K562 (cell line): Measurements from ENCODE around the gene KIF23. TPM values are rescaled to one million over a fixed set of nuclear protein-coding genes. Genes with fewer than 3 reads are reported as not detected.

Experiments used
- CCNT2 ChIP-seq: IDR thresholded peaks from 2 replicates; pipeline ENCODE4 v1.6.1; 2011; ENCODE audit warnings: borderline replicate concordance, low read depth, mild to moderate bottlenecking, moderate library complexity, mixed read lengths, low read length; ENCODE audit not compliant: insufficient read length; ENCODE audit errors: extremely low read depth
- DIDO1 ChIP-seq: fragments of 450-650 bp; IDR thresholded peaks from 2 replicates; pipeline ENCODE4 v1.6.1; 2016; ENCODE audit warnings: low read depth, missing biosample characterization, missing genetic modification characterization
- EP300 ChIP-seq: IDR thresholded peaks from 2 replicates; pipeline ENCODE4 v1.6.1; 2012; ENCODE audit warnings: low read length, improper control_type of control experiment
- HNRNPH1 ChIP-seq: fragments of 200-400 bp; formaldehyde crosslinking; optimal IDR thresholded peaks from 2 replicates; pipeline ENCODE3; 2017; ENCODE audit warnings: low read depth, mild to moderate bottlenecking, low read length, moderate library complexity
- HNRNPK ChIP-seq: fragments of 200-400 bp; formaldehyde crosslinking; IDR thresholded peaks from one replicate; pipeline ENCODE4 v1.6.1; 2018; ENCODE audit warnings: mild to moderate bottlenecking, low read depth, low read length; ENCODE audit not compliant: poor library complexity, severe bottlenecking
- MAFK ChIP-seq: IDR thresholded peaks from 2 replicates; pipeline ENCODE4 v1.6.1; 2011; ENCODE audit warnings: low read length, improper control_type of control experiment
- MAX ChIP-seq: sonication (generic); formaldehyde crosslinking; IDR thresholded peaks from 2 replicates; pipeline ENCODE4 v1.9.0; 2022; ENCODE audit warnings: mild to moderate bottlenecking, missing genetic modification reagents
- MAZ ChIP-seq, 2 experiments: fragments of 450-650 bp in 1 of 2; sonication (generic) in 1 of 2; formaldehyde crosslinking; IDR thresholded peaks in 1 of 2; conservative IDR thresholded peaks in 1 of 2; 2 replicates each; pipeline versions ENCODE4 v1.4.0 to v1.5.0; 2020; ENCODE audit warnings: mild to moderate bottlenecking in 1 of 2, missing genetic modification reagents in 1 of 2
- MBD2 ChIP-seq: sonication (generic); IDR thresholded peaks from 2 replicates; pipeline ENCODE4 v1.6.1; 2016; ENCODE audit warnings: low read depth, borderline replicate concordance
- RAD51 ChIP-seq: fragments of 450-650 bp; IDR thresholded peaks from 2 replicates; pipeline ENCODE4 v1.7.1; 2016; ENCODE audit warnings: low read depth, mild to moderate bottlenecking, borderline replicate concordance
- SP1 ChIP-seq: sonication (generic); formaldehyde crosslinking; IDR thresholded peaks from 2 replicates; pipeline ENCODE4 v1.8.1; 2022; ENCODE audit warnings: mild to moderate bottlenecking, missing genetic modification reagents
- TARDBP ChIP-seq: fragments of 450-650 bp; IDR thresholded peaks from 2 replicates; pipeline ENCODE4 v1.6.1; 2016
- ZNF232 ChIP-seq: sonication (generic); formaldehyde crosslinking; IDR thresholded peaks from 2 replicates; pipeline ENCODE4 v1.8.0; 2022; ENCODE audit warnings: mild to moderate bottlenecking, missing genetic modification reagents
- ZNF239 ChIP-seq: fragments of 250-450 bp; sonication (Bioruptor Pico); IDR thresholded peaks from 2 replicates; pipeline ENCODE4 v1.4.0; 2020; ENCODE audit warnings: mild to moderate bottlenecking
- ZNF354B ChIP-seq: fragments of 250-450 bp; sonication (Bioruptor Pico); IDR thresholded peaks from 2 replicates; pipeline ENCODE4 v1.4.0; 2020
- polyA plus RNA-seq, 8 experiments: library from polyadenylated mRNA; depleted of rRNA in 4 of 8; stranded (reverse) in 5 of 8; unstranded in 3 of 8; fragments of >200 nt; fragmentation: Nextera tagmentation in 2 of 8; fragmentation: Illumina TruSeq in 1 of 8; extraction: Ambion mirVana in 2 of 8; extraction: Trizol in 1 of 8; gene quantifications; 2 replicates each; pipeline versions ENCODE4 v1.2.1 to v1.2.3, GENCODE V29; 2011 to 2014; ENCODE audit warnings: inconsistent platforms in 1 of 8, missing spikeins in 1 of 8
- total RNA-seq, 7 experiments: library from RNA; depleted of rRNA in 6 of 7; stranded (reverse); fragments of >200 nt in 6 of 7; fragmentation: Illumina TruSeq in 2 of 7; extraction: Trizol in 2 of 7; gene quantifications; 2 replicates each; pipeline versions ENCODE4 v1.2.1 to v1.2.3, GENCODE V29; 2011 to 2021; ENCODE audit warnings: low replicate concordance in 1 of 7
- TF ChIP-seq, protein P1 (sequence below): fragments of 250-450 bp; sonication (Bioruptor Pico); IDR thresholded peaks from 2 replicates; pipeline ENCODE4 v1.5.1; 2021; ENCODE audit warnings: mild to moderate bottlenecking
- TF ChIP-seq, protein P2 (sequence below): fragments of 250-450 bp; sonication (Bioruptor Pico); IDR thresholded peaks from 2 replicates; pipeline ENCODE4 v1.8.0; 2021; ENCODE audit warnings: borderline replicate concordance, mild to moderate bottlenecking, moderate library complexity; ENCODE audit not compliant: poor library complexity, severe bottlenecking
- TF ChIP-seq, protein P3 (sequence below): sonication (generic); formaldehyde crosslinking; IDR thresholded peaks from 2 replicates; pipeline ENCODE4 v1.8.0; 2022; ENCODE audit warnings: missing genetic modification reagents, mild to moderate bottlenecking, borderline replicate concordance
- TF ChIP-seq, protein P4 (sequence below): fragments of 450-650 bp; formaldehyde crosslinking; IDR thresholded peaks from 2 replicates; pipeline ENCODE4 v1.4.0; 2020; ENCODE audit warnings: mild to moderate bottlenecking, mixed read lengths
- TF ChIP-seq, protein P5 (sequence below): fragments of 450-650 bp; formaldehyde crosslinking; IDR thresholded peaks from 2 replicates; pipeline ENCODE4 v1.4.0; 2022; ENCODE audit warnings: mild to moderate bottlenecking, moderate library complexity

Gene KIF23
- total and polyA plus RNA-seq, 9 of the 15 experiments (the other 6 are each of a cell fraction or from before 2014, with no cell fraction given): 29.4 to 58.2 (median 41.9) TPM

DNA sequence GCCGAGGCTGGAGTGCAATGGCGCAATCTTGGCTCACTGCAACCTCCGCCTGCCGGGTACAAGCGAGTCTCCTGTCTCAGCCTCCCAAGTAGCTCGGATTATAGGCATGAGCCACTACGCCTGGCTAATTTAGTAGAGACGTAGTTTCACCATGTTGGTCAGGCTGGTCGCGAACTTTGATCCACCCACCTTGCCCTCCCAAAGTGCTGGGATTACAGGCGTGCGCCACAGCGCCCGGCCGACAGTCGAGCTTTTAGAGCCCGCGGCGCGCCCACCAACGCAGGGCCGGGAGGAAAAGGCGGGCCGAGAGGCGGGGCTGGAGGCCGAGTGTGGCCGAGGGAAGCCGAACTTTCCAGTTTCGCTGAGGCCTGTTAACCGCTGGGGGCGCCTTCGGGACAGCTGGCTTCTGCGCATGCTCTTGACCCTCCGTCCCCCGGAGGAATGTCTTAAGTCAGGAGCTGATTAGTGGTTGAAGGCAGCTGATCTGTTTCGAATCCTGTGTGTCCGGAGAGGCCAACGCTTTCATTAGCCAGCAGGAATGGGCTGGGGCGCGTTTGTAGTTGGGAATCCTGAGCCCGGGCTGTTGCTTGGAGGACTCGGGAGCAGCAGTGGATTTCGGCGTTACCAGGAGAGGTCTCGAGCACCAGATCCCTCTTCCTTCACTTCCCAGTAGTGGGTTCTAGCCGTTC, 48.5 kb downstream of the KIF23 start (continued):
- TF ChIP-seq SP1 (peak; percentile 29; the same call in 1 of the 2 replicates), MAFK (peak; percentile 43), DIDO1 (tag) (no peak), ZNF354B (CRISPR knock-in tag) (no peak), MBD2 (peak; percentile 60; the same call in 1 of the 2 replicates), HNRNPK (no peak), TARDBP (no peak), MAZ (CRISPR knock-in tag; conservative IDR thresholded peaks at IDR 0.05 in 1 of 2, IDR thresholded peaks at IDR 0.05 in 1 of 2) (peak; percentile 50 to 67; a peak in 3 of 4 replicates), EP300 (peak; percentile 35; the same call in 1 of the 2 replicates), RAD51 (peak; percentile 51; the same call in 1 of the 2 replicates), HNRNPH1 (no peak), ZNF239 (CRISPR knock-in tag) (no peak), CCNT2 (no peak), MAX (CRISPR knock-in tag) (no peak), ZNF232 (no peak)
- TF ChIP-seq, protein P1, sequence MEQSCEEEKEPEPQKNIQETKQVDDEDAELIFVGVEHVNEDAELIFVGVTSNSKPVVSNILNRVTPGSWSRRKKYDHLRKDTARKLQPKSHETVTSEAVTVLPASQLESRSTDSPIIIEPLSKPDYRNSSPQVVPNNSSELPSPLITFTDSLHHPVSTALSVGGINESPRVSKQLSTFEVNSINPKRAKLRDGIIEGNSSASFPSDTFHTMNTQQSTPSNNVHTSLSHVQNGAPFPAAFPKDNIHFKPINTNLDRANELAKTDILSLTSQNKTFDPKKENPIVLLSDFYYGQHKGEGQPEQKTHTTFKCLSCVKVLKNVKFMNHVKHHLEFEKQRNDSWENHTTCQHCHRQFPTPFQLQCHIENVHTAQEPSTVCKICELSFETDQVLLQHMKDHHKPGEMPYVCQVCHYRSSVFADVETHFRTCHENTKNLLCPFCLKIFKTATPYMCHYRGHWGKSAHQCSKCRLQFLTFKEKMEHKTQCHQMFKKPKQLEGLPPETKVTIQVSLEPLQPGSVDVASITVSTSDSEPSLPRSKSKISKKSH (CRISPR knock-in tag): no peak
- TF ChIP-seq, protein P2, sequence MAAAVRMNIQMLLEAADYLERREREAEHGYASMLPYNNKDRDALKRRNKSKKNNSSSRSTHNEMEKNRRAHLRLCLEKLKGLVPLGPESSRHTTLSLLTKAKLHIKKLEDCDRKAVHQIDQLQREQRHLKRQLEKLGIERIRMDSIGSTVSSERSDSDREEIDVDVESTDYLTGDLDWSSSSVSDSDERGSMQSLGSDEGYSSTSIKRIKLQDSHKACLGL (CRISPR knock-in tag): no peak
- TF ChIP-seq, protein P3, sequence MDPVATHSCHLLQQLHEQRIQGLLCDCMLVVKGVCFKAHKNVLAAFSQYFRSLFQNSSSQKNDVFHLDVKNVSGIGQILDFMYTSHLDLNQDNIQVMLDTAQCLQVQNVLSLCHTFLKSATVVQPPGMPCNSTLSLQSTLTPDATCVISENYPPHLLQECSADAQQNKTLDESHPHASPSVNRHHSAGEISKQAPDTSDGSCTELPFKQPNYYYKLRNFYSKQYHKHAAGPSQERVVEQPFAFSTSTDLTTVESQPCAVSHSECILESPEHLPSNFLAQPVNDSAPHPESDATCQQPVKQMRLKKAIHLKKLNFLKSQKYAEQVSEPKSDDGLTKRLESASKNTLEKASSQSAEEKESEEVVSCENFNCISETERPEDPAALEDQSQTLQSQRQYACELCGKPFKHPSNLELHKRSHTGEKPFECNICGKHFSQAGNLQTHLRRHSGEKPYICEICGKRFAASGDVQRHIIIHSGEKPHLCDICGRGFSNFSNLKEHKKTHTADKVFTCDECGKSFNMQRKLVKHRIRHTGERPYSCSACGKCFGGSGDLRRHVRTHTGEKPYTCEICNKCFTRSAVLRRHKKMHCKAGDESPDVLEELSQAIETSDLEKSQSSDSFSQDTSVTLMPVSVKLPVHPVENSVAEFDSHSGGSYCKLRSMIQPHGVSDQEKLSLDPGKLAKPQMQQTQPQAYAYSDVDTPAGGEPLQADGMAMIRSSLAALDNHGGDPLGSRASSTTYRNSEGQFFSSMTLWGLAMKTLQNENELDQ (CRISPR knock-in tag): no peak
- TF ChIP-seq, protein P4, sequence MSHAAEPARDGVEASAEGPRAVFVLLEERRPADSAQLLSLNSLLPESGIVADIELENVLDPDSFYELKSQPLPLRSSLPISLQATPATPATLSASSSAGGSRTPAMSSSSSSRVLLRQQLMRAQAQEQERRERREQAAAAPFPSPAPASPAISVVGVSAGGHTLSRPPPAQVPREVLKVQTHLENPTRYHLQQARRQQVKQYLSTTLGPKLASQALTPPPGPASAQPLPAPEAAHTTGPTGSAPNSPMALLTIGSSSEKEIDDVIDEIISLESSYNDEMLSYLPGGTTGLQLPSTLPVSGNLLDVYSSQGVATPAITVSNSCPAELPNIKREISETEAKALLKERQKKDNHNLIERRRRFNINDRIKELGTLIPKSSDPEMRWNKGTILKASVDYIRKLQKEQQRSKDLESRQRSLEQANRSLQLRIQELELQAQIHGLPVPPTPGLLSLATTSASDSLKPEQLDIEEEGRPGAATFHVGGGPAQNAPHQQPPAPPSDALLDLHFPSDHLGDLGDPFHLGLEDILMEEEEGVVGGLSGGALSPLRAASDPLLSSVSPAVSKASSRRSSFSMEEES (CRISPR knock-in tag): no peak
- TF ChIP-seq, protein P5, sequence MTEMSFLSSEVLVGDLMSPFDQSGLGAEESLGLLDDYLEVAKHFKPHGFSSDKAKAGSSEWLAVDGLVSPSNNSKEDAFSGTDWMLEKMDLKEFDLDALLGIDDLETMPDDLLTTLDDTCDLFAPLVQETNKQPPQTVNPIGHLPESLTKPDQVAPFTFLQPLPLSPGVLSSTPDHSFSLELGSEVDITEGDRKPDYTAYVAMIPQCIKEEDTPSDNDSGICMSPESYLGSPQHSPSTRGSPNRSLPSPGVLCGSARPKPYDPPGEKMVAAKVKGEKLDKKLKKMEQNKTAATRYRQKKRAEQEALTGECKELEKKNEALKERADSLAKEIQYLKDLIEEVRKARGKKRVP: no peak
